CD4-positive, alpha-beta T cell treated with Interleukin-4 for 4 hours (primary cell): ENCODE measurements around the gene EMC10.
"Not testable (repeated sequence)": the region's sequence is repeated elsewhere in the genome, so short reads cannot be mapped to it uniquely, and the experiment has no call there.

Experiments used
- DNase-seq: peaks from one replicate; pipeline ENCODE4 v3.0.0-alpha.2; 2020

EMC10 gene

DNA sequence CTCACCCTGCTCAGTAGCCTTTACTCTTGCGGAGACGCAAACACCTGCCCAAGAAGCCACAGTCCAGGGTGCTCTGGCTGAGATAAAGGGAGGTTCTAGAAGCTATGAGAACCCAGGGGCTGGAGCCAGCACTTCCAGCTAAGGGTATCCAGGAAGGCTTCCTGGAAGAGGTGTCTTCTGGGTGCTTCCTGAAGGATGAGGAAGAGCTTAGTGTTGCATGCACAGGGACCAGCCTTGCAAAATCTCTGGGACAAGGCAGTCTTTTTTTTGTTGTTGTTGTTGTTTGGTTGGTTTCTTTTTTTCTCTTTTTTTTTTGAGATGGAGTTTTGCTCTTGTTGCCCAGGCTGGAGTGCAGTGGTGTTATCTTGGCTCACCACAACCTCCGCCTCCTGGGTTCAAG is 23.1 kb upstream of the EMC10 start:
- no peak for DNase-seq

DNA sequence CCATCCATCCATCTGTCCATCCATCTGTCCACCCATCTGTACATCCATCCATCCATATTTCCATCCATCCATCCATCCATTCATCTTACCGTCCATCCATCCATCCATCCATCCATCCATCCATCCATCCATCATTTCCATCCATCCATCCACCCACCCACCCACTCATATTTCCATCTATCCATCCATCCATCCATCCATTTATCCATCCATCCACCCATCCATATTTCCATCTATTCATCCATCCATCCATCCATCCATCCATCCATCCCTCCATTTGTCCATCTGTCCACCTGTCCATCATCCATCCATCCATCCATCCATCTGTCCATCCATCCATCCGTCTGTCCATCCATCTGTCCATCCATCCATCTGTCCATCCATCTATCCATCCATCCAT is 20.3 kb upstream of the EMC10 start:
- DNase-seq, result no peak

DNA sequence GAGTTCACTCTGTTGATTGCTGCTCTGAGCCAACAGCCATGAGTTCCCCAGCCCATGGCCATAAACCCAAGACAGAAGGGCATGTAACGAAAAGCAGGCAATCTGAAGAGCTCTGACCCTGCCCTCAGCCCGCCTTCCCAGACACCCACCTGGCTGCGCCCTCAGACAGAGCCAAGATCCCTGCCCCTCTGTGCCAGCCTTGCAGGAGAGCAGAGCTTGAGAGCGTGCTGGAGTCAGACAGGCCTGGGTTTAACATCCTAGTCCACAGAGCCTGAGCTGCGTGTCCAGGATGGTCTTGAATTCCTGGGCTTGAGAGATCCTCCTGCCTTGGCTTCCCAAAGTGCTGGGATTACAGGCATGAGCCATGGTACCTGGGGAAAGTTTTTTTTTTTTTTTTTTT is 19.0 kb upstream of the EMC10 start:
- DNase-seq, result no peak

DNA sequence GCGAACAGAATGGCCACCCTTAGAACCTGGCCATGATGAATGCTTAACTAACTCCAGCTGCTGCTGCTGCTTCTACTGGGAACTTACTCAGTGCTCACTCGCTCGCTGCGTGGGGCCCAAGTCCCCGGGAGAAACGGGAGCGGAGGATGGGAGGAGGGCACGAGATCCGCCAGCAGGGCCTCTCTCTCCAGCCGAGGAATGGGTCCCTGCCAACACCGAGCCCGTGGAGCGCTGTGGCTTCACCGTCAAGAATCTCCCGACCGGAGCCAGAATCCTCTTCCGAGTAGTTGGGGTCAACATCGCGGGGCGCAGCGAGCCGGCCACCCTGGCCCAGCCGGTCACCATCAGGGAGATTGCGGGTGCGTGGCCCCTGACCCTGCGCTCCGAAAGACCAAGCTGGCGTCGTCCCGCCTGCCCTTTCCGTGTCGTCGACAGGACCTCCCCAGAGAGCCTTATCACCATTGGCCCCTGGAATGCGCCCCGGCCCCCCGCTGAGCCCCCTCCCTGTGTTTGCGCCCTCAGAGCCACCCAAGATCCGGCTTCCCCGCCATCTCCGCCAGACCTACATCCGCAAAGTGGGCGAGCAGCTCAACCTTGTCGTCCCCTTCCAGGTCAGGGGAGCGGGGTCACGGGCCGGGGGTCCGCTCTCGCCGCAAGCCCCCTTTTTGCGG is 17.8 kb upstream of the EMC10 start:
- DNase-seq, result no peak

DNA sequence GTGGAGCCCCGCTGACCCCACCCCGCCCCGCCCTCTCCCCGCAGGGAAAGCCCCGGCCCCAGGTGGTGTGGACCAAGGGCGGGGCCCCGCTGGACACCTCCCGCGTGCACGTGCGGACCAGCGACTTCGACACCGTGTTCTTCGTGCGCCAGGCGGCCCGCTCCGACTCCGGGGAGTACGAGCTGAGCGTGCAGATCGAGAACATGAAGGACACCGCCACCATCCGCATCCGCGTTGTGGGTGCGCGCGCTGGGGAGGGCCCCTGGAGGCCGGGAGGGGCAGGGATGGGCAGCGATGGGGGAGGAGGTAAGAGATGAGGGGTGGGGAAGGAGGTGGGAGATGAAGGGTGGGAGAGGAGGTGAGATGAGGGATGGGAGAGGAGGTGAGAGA is 17.2 kb upstream of the EMC10 start:
- DNase-seq, result no peak

DNA sequence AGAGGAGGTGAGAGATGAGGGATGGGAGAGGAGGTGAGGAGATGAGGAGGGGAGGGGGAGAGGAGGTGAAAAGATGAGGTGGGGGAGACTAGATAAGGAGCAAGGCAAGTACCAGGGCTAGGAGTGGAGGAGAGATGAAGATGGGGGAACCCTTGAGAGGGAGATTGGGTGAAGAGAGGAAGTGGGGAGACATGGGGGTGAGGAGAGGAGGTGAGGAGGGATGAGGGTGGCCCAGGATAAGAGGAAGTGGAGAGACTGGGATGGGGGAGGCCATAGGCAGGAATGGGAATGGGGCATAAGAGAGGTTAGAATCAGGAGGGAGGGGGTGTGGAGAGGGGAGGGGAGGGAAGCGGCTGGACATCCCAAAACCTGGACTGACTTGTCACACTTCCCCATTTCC is 16.7 kb upstream of the EMC10 start:
- DNase-seq, result no peak

DNA sequence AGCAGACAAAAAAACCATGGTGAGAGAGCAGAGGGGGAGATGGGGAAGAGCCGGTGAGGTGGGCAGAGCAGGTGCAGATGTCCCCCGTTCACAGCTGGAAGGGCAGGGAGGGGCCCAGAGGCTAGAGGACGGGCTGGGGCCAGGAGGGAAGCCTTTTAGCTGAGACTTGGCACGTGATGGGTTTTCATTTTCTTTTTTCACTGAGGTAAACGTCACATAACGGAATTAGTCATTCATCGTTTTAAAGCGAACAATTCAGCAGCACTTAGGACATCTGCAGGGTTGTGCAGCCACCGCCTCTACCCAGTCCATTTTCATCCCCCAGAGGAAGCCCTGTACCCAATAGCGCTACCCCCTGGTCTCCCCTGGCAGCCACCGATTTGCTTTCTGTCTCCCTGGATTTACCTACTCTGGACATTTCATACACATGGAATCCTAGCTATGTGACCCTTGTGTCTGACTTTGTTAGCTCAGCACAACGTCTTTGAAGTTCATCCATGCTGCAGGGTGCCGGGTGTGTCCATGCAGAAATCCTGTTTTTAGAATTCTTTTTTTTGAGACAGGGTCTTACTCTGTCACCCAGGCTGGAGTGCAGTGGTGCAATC is 16.0 kb upstream of the EMC10 start:
- DNase-seq, result no peak

DNA sequence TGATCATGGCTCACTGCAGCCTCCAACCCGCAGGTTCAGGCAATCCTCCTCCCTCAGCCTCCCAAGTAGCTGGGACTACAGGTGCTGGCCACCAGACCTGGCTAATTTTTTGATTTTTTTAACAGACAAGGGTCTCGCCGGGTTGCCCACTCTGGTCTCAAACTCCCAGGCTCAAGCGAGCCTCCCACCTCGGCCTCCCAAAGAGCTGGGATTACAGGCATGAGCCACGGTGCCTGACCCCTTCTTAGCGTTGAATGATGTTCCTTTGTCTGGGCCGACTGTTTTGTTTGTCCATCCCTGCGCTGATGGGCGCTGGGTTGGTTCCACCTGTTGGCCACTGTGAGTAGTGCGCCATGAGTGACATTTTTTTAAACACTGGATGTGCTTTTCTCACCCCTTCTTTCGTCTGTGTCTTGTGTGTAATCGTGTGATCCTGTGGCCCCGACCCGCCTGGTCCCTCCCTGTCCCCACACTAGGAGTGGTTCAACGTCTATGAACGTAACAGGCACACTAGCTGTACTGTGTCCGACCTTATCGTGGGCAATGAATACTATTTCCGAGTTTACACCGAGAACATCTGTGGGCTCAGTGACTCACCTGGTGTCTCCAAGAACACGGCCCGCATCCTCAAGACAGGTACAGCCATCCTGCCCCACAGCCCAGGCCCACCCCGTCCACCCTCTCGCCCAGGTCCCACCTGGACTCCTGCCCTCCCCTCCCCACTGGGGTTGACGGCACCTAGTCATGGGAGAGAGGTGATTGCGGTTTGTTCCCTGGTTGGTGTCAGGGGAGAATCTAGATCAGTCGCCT is 15.0 kb upstream of the EMC10 start:
- peak; percentile 66 for DNase-seq

DNA sequence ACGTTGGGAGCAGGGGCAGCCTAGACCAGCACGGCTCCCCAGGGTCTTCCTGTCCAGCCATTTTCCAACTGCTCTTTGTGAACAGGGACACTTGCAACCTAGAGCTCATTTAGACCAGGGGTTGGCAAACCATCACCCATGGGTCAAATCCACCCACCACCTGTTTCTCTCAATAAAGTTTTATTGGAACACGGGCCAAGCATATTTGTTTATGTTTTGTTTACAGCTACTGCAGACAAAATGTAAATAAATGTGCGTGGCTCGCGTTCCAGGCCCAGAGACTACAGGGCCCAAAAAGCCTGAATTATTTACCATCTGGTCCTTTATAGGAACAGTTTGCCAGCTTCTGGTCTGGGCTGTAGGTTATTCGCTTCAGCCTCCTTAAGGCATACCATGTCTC is 13.3 kb upstream of the EMC10 start:
- DNase-seq, result no peak

DNA sequence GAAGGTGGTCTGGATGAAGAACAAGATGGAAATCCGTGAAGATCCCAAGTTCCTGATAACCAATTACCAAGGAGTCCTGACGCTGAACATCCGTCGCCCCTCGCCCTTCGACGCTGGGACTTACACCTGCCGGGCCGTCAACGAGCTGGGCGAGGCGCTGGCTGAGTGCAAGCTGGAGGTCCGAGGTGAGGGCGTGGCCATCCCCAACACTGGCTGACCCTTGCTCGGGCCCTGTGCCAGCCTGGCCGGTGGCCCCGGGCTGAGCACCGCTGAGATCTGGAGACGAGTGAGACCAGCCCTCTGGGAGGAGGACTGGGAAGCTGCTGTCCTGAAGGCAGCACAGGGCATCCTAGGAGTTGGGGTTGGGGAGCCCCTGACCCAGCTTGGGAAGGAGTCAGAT is 12.0 kb upstream of the EMC10 start:
- DNase-seq, result no peak

DNA sequence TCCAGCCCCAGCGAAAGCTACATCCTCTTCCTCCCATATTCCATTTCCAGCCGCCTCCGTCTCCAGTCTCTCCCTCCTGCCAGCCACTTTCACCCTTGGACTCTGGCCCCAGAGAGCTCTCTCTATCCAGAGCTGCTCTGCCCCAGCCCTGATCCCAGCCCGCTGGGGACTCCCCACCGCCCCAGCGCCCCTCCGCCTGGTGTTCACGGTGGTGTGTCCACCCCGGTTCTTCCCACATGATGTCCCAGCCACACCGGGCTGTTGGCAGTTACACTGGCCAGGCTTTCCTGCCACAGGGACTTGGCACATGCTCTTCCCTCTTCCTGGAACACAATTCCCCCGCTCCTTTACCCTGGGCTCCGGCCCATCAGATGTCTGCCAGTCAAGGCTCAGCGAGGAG is 11.3 kb upstream of the EMC10 start:
- DNase-seq, result no peak

DNA sequence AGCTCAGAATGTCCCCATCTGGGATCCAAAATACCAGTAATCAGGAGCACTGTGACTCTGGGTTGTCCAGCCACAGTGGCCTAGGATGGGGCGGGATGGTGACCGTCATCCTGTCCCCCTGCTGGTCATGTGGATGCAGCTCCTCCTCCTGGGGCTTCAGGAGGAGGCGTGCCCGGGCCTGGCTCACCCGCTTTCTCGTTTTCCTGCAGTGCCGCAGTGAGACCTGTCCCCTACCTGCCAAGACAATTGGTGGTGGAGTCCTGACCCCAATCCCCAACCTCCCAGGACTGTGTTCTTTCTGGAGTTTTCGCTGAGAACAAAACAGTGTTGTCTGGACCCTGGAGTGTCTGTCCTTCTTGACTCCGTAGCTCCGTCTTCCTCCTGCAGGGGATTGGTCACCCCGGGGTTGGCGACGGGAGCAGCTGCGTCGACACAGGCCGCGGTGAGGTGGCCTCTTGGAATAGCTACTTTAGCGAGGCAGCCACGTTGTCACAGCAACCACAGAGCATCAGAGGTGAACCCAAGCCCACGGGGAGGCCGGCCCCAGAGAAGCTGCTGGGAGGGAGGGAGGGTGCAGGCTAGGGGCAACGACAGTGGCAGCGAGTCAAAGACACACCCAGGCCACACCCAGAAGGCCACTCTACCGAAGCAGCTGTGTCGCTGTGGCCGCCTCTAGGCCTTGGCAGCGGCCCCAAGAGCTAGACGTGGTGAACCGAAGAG is 10.2 kb upstream of the EMC10 start:
- no peak for DNase-seq

DNA sequence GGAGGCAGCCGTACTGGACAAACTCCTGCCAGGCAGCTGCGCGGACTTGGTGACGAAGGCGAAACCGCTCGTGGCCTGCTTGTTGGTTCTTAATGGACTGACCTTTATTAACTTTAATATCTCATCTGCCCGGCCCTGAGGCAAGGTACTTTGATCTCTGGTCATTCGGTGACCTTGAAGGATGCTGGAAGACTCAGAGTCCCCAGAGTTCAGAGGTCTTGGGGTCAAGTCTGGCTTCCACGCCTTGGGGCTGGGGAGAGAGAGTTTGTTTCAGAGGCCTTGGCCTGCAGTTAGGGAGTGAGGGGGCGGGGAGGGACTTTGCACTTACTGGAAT is 9.6 kb upstream of the EMC10 start:
- no peak for DNase-seq

DNA sequence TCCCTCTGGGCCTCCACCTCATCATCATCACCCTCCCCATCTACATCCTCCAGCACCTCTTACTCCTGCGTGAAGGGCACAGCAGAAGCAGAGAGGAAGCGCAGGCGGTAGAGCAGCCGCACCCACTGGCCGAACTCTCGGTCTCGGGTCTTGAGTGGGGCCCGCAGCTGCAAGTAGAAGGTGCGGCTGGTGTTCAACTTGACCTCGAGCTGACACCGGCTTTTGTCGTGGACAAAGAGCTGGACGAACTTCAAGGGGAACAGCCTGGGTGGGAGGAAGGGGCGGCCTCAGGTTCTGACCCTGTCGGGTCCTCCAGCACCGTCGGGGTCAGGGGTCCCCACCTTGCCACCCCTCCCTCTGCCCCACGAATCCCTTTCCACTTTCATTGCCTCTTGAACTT is 8.7 kb upstream of the EMC10 start:
- no peak for DNase-seq

DNA sequence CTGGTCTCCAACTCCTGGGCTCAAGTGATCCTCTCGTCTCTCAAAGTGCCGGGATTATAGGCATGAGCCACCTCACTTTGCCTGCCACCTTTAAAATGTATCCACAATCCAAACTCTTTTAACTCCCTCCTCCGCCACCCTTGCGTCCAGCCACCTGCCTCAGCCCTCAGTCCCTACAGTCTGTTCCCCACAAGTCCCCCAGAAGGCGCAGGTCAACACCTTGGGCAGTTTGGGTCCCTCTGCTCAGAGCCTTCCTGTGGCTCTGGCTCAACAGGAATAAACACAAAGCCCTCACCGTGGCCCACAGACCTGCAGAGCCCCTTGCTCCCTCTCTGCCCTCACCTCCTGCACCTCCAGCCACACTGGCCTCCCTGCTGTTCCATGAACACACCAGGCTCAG is 7.5 kb upstream of the EMC10 start:
- DNase-seq, result no peak

DNA sequence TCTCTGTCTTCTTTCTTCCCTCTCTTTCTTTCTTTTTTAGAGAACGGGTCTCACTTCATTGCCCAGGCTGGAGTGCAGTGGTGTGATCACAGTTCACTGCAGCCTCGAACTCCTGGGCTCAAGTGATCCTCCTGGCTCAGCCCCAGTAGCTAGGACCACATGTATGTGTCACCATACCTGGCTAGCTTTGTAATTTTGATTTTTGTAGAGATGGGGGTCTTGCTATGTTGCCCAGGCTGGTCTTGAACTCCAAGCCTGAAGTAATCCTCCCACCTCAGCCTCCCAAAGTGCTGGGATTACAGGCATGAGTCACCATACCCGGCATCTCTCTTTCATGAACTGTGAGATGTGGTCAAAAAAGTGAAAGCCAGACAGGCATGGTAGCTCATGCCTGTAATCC is 3.0 kb upstream of the EMC10 start:
- not testable (repeated sequence) for DNase-seq

DNA sequence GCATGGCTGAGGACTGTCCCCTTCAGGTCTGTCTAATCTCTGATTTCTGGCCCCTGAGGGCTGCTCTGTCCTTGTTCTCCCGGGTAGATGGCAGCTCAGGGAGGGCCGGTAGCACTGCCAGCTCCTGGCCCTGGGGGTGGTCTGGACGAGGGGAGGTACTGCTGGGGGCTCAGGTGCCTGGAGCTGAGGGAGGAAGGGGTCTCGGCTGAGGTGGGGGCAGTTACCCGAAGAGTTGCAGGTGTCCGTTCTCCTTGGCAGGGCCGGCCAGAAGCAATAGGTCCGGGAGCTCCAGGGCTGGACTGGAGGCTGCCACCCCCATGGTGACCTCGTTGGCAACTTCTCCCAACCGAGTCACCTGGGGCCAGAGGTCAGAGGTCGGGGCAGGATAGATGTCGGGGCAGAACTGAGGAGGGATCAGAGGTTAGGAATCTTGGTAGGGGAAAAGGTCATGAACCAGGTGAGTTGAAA is 1.2 kb upstream of the EMC10 start:
- no peak for DNase-seq

DNA sequence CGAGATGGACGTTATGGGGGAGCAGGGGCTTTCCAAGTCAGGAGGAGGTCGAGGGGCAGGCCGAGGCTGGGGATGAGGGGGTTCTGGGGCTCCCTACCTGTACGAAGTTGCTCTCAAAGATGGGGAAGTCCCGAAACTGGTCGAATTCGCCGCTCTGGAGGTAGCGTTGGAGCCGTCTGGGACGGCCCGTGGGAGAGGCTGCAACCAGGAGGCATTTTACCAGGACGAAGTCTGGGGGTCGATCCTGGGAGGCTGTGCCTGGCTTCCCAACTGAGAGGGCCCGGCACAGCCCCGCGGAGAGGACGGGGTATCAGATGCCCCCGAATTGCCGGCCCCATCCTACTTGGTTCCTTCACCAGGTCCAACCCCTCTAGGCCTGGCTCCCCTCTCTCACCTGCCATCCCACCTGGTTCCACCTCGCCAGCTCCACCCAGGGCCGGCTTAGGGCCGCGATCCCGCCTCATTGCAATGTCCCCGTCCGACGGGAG is 527 bp upstream of the EMC10 start:
- DNase-seq, result no peak

DNA sequence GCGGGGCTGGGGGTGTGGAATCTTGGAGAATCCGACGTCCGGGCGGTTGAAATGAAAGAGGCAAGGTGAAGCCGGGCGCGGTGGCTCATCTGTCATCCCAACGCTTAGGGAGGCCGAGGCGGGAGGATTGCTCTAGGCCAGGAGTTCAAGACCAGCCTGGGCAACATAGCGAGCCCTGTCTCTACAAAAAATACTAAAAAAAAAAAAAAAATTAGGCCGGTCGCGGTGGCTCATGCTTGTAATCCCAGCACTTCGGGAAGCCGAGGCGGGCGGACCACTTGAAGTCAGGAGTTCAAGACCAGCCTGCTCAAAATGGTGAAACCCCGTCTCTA is 566 bp downstream of the EMC10 start:
- DNase-seq, result no peak

DNA sequence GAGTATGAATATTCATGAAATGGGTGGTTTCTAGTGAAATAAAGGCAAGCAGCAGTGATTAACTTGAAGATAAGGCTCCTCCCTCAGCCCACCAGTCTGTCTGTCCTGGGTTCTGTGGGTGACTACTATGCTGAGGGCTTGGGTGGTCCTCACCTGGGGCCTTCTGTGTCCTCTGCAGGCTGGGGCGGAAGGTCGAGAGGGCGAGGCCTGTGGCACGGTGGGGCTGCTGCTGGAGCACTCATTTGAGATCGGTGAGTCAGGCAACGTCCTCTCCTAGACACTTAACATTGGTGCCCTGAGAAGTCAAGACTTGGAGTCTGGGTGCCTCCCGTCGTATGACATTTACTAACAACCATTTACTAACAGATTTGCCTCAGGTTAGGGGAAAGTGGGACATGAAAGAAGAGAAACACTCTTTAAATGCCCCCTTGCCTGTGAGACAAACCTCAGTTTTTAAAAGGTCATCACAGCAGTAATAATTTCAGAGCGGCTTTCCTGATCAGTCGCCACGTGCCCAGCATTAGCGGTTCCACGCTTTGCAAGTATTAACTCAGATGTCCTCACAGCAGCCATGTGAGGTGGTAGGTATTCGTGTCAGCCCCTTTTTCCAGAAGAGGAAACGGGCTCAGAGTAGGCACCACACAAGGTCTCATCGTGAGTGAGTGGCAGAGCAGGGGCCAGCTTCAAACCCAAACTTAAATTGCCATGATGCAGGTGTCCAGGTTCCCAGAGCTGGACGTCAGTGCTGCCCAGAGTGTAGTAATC is 1.6 kb downstream of the EMC10 start:
- DNase-seq, result no peak

DNA sequence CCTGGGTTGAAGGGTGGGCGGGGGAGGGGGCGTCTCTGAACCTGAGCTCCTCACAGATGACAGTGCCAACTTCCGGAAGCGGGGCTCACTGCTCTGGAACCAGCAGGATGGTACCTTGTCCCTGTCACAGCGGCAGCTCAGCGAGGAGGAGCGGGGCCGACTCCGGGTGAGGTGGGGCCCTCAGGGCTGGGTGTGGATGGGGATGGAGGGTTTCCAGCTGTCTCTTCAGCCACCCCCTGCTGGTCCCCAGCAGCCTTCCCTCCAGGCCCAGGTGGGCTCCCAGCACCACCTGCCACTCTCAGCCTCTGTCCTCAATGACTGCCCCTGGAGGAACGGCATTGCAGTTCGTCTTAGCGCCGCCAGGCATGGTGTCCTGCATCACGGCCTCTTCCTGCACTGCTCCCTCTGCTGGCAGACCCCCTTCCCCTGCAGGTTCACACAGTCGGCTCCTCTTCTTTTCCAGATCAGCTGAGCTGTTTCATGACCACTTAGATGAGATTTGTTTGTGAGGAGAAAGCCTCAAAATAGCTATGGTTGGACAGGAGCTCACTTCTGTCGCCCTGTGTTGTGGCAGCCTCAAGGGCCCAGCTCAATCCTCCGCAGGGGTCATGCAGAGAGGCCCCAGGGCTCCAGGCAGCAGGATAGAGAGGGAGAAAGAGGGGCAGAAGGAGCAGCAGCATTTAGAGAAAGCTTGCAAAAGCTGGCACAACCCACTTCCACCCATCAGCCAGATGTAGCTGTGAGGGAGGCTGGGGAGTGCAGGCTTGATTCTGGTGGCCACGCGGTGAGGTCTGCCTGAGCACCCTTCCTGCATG is 2.8 kb downstream of the EMC10 start:
- DNase-seq, result no peak

DNA sequence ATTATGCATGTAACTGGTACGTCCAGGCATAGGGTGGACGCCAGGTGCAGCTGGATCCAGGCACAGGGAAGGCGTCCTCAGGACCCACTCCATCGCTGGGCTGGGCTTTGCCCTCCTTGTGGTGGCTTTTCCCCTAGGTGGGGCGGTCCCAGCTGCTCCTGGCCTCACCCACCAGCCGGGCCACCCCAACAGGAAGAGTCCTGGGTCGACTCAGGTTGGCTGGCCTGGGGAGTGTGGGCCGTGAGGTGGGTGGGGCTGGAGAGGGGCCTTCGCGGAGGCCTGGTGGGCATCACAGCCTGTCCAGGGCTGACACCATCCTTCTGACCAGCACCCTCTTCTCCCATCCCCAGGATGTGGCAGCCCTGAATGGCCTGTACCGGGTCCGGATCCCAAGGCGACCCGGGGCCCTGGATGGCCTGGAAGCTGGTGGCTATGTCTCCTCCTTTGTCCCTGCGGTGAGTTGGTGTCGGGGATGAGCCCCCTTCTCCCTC is 3.5 kb downstream of the EMC10 start:
- DNase-seq, result no peak
